Liver (tissue), 9 donors: Measurements from ENCODE around the gene NXN. TPM values are rescaled to one million over a fixed set of nuclear protein-coding genes. Genes with fewer than 3 reads are reported as not detected.

Experiments
- DNase-seq: peaks from one replicate; pipeline ENCODE4 v3.0.0-alpha.2; 2017; ENCODE audit warnings: low spot score
- H3K27ac ChIP-seq, 2 donors: one replicate each; pipeline ENCODE4 v1.7.0; 2013; ENCODE audit warnings: inconsistent platforms in 2 of 2, low read length in 2 of 2, control low read depth in 1 of 2, low read depth in 1 of 2, mild to moderate bottlenecking in 1 of 2
- H3K27me3 ChIP-seq, 4 donors: one replicate each; pipeline versions ENCODE4 v1.6.1 to v1.7.0; 2013; ENCODE audit warnings: low read length in 3 of 4, inconsistent platforms in 1 of 4, mild to moderate bottlenecking in 1 of 4, moderate library complexity in 1 of 4; ENCODE audit not compliant: control insufficient read depth in 4 of 4, insufficient read depth in 4 of 4
- H3K36me3 ChIP-seq, 4 donors: one replicate each; pipeline versions ENCODE4 v1.6.1 to v1.7.0; 2013; ENCODE audit warnings: low read length in 3 of 4, mild to moderate bottlenecking in 3 of 4, low read depth in 1 of 4, moderate library complexity in 1 of 4; ENCODE audit not compliant: control insufficient read depth in 4 of 4, insufficient read depth in 3 of 4
- H3K4me1 ChIP-seq, 4 donors: one replicate each; pipeline versions ENCODE4 v1.6.1 to v1.7.0; 2013; ENCODE audit warnings: low read length in 3 of 4, mild to moderate bottlenecking in 3 of 4, moderate library complexity in 1 of 4; ENCODE audit not compliant: control insufficient read depth in 4 of 4, insufficient read depth in 4 of 4
- H3K4me3 ChIP-seq, 3 donors: one replicate each; pipeline versions ENCODE4 v1.6.1 to v1.7.0; 2013; ENCODE audit warnings: low read length in 3 of 3, control low read depth in 1 of 3, low read depth in 1 of 3, mild to moderate bottlenecking in 1 of 3
- H3K9ac ChIP-seq, 2 donors: one replicate each; pipeline ENCODE4 v1.7.0; 2013; ENCODE audit warnings: low read length in 2 of 2, mild to moderate bottlenecking in 2 of 2, moderate library complexity in 2 of 2, control low read depth in 1 of 2, low read depth in 1 of 2
- H3K9me3 ChIP-seq, 4 donors: one replicate each; pipeline versions ENCODE4 v1.6.1 to v1.7.0; 2013; ENCODE audit warnings: low read length in 3 of 4; ENCODE audit not compliant: control insufficient read depth in 4 of 4
- ATF3 ChIP-seq: IDR thresholded peaks from 2 replicates; pipeline ENCODE4 v1.6.1; 2016; ENCODE audit warnings: antibody characterized with exemption
- CTCF ChIP-seq: fragments of 150-350 bp; IDR thresholded peaks from 2 replicates; pipeline ENCODE4 v1.5.1; 2017; ENCODE audit warnings: improper control_type of control experiment, low read depth, low read length; ENCODE audit not compliant: missing input control
- FOXA1 ChIP-seq: IDR thresholded peaks from 2 replicates; pipeline ENCODE4 v1.6.1; 2016; ENCODE audit warnings: antibody characterized with exemption
- FOXA2 ChIP-seq: IDR thresholded peaks from 2 replicates; pipeline ENCODE4 v1.6.1; 2016; ENCODE audit warnings: antibody characterized with exemption
- HNF4A ChIP-seq, 2 donors: conservative IDR thresholded peaks; 2 replicates each; pipeline ENCODE4 v1.6.1; 2016; ENCODE audit warnings: antibody characterized with exemption in 2 of 2, mild to moderate bottlenecking in 2 of 2
- JUND ChIP-seq, 2 donors: IDR thresholded peaks; 2 replicates each; pipeline ENCODE4 v1.6.1; 2016; ENCODE audit warnings: antibody characterized with exemption in 2 of 2
- RAD21 ChIP-seq, 2 donors: IDR thresholded peaks; 2 replicates each; pipeline ENCODE4 v1.6.1; 2016; ENCODE audit warnings: antibody characterized with exemption in 2 of 2, mild to moderate bottlenecking in 2 of 2
- REST ChIP-seq: IDR thresholded peaks from 2 replicates; pipeline ENCODE4 v1.6.1; 2016; ENCODE audit warnings: antibody characterized with exemption, mild to moderate bottlenecking
- RXRA ChIP-seq, 2 donors: IDR thresholded peaks; 2 replicates each; pipeline ENCODE4 v1.6.1; 2017 to 2018; ENCODE audit warnings: antibody characterized with exemption in 2 of 2, mild to moderate bottlenecking in 1 of 2
- SP1 ChIP-seq: IDR thresholded peaks from 2 replicates; pipeline ENCODE4 v1.6.1; 2018; ENCODE audit warnings: antibody characterized with exemption, mild to moderate bottlenecking
- TAF1 ChIP-seq: conservative IDR thresholded peaks from 2 replicates; pipeline ENCODE4 v1.6.1; 2016; ENCODE audit warnings: antibody characterized with exemption, mild to moderate bottlenecking
- YY1 ChIP-seq: IDR thresholded peaks from 2 replicates; pipeline ENCODE4 v1.6.1; 2016; ENCODE audit warnings: antibody characterized with exemption, mild to moderate bottlenecking
- WGBS: extraction: QIAGEN DNeasy Blood & Tissue Kit; methylation state at CpG from one replicate; pipeline ENCODE4 v1.1.7; 2013; 5-methylcytosine and 5-hydroxymethylcytosine counted together
- polyA plus RNA-seq, 2 donors: library from polyadenylated mRNA; stranded (reverse) in 1 of 2; unstranded in 1 of 2; fragments of 200-250 nt in 1 of 2; fragments of >200 nt in 1 of 2; fragmentation: Nextera tagmentation in 1 of 2; extraction: Ambion mirVana in 1 of 2; gene quantifications; one replicate each; pipeline versions ENCODE4 v1.2.1 to v1.2.3, GENCODE V29; 2013 to 2015
- total RNA-seq, 2 donors: library from RNA; depleted of rRNA; stranded (reverse); fragments of >200 nt; gene quantifications; one replicate each; pipeline ENCODE4 v1.2.3, GENCODE V29; 2014
- donor health status: healthy.
- donor health status: healthy.
- donor health status: healthy.
- donor health status: healthy.
- donor health status: healthy.

The NXN gene
- total and polyA plus RNA-seq, 4 donors: 2.3 to 4.5 (median 3.3) TPM

GRCh38 chr17:804541-805435, 174.8 kb downstream of the NXN start:
- H3K27me3 ChIP-seq: no peaks in the 10 kb centered on the region
- no peaks in the 10 kb centered on the region for H3K9me3 ChIP-seq
- H3K4me1 ChIP-seq: no peaks in the 10 kb centered on the region
- H3K36me3 ChIP-seq: no peaks in the 10 kb centered on the region
- no peak overlapping the region for H3K4me3 ChIP-seq
- no peak overlapping the region for H3K27ac ChIP-seq
- DNase-seq: no peak
- WGBS: 91% methylated on average over 41 of the region's 41 CpGs
- TF ChIP-seq HNF4A (conservative IDR thresholded peaks at IDR 0.05) (no peak), RAD21 (IDR thresholded peaks at IDR 0.05) (no peak), FOXA1 (no peak), RXRA (IDR thresholded peaks at IDR 0.05) (no peak), YY1 (no peak), TAF1 (no peak), SP1 (no peak), FOXA2 (no peak), REST (no peak), JUND (IDR thresholded peaks at IDR 0.05) (no peak), ATF3 (no peak)
- H3K9ac ChIP-seq: no peak overlapping the region

- Histone ChIP-seq H3K4me3 (no peak overlapping the region), H3K9ac (no peak overlapping the region), H3K27ac (no peak overlapping the region), H3K36me3 (no peaks in the 10 kb centered on the region), H3K27me3 (no peaks in the 10 kb centered on the region), H3K9me3 (no peaks in the 10 kb centered on the region), H3K4me1 (no peaks in the 10 kb centered on the region)
- 87% methylated on average over 37 of the region's 37 CpGs for WGBS
- TF ChIP-seq ATF3 (no peak), HNF4A (conservative IDR thresholded peaks at IDR 0.05) (no peak), CTCF (no peak)
- no peak for DNase-seq
Measured at GRCh38 chr17:802901-803881, 176.4 kb downstream of the NXN start.
